SK-N-SH (cell line): Measurements from ENCODE around the gene LRRC15. TPM values are rescaled to one million over a fixed set of nuclear protein-coding genes. Genes with fewer than 3 reads are reported as not detected.

Experiments used
- CTCF ChIA-PET: fragments of 300-600, 350-600 bp; formaldehyde crosslinking; extraction: SDS; loops from one replicate; lab custom pipeline; 2021; lab: Yijun Ruan, JAX
- POLR2A ChIA-PET: fragments of 350-600 bp; sonication (Branson Sonifier 250); formaldehyde crosslinking; extraction: SDS; loops from one replicate; lab custom pipeline; 2020; ENCODE audit warnings: antibody characterized with exemption, inconsistent platforms; lab: Yijun Ruan, JAX
- DNase-seq: peaks from one replicate; pipeline ENCODE4 v3.0.0; 2012
- H2AFZ ChIP-seq: fragments of 200-600 bp; sonication (generic); 2 replicates; pipeline ENCODE4 v1.8.1; 2016; ENCODE audit warnings: antibody characterized with exemption, mild to moderate bottlenecking, low read depth
- H3F3A ChIP-seq: fragments of 200-600 bp; sonication (generic); replicated peaks from 2 replicates; pipeline ENCODE3; 2016; ENCODE audit warnings: antibody characterized with exemption, mild to moderate bottlenecking; ENCODE audit not compliant: insufficient read depth
- H3K27ac ChIP-seq, 2 experiments: fragments of 200-500 bp in 1 of 2; fragments of 200-600 bp in 1 of 2; sonication (Bioruptor generic) in 1 of 2; sonication (generic), shearing (Covaris generic) in 1 of 2; 2 replicates each; pipeline versions ENCODE4 v1.5.1 to v1.6.1; 2014 to 2016; ENCODE audit warnings: low read depth in 2 of 2, inconsistent platforms in 1 of 2, low read length in 1 of 2, mild to moderate bottlenecking in 1 of 2, mixed read lengths in 1 of 2
- H3K27me3 ChIP-seq: fragments of 200-600 bp; sonication (generic), shearing (Covaris generic); 2 replicates; pipeline ENCODE4 v1.6.1; 2016; ENCODE audit warnings: mixed run types; ENCODE audit not compliant: insufficient read depth
- H3K36me3 ChIP-seq, 2 experiments: fragments of 200-500 bp in 1 of 2; fragments of 200-600 bp in 1 of 2; sonication (Bioruptor generic) in 1 of 2; sonication (generic) in 1 of 2; replicated peaks in 1 of 2; 2 replicates each; pipeline versions ENCODE3 to v1.5.1; 2014 to 2016; ENCODE audit warnings: low read length in 1 of 2, mild to moderate bottlenecking in 1 of 2; ENCODE audit not compliant: insufficient read depth in 2 of 2, control insufficient read depth in 1 of 2
- H3K4me1 ChIP-seq, 2 experiments: fragments of 200-500 bp in 1 of 2; fragments of 200-600 bp in 1 of 2; sonication (Bioruptor generic) in 1 of 2; sonication (generic), shearing (Covaris generic) in 1 of 2; 2 replicates each; pipeline versions ENCODE4 v1.5.1 to v1.6.1; 2014 to 2016; ENCODE audit warnings: low read depth in 1 of 2, low read length in 1 of 2, mixed run types in 1 of 2; ENCODE audit not compliant: insufficient read depth in 2 of 2, control insufficient read depth in 1 of 2
- H3K4me2 ChIP-seq: fragments of 200-600 bp; sonication (generic), shearing (Covaris generic); 2 replicates; pipeline ENCODE4 v1.6.1; 2017; ENCODE audit warnings: mixed run types
- H3K4me3 ChIP-seq, 2 experiments: fragments of 200-500 bp in 1 of 2; fragments of 200-600 bp in 1 of 2; sonication (Bioruptor generic) in 1 of 2; sonication (generic), shearing (Covaris generic) in 1 of 2; 2 replicates each; pipeline versions ENCODE4 v1.5.1 to v1.8.1; 2014 to 2016; ENCODE audit warnings: low read depth in 2 of 2, inconsistent platforms in 1 of 2, low read length in 1 of 2, mild to moderate bottlenecking in 1 of 2, mixed read lengths in 1 of 2, moderate library complexity in 1 of 2
- H3K79me2 ChIP-seq: fragments of 200-600 bp; sonication (generic); 2 replicates; pipeline ENCODE4 v1.8.1; 2017; ENCODE audit warnings: mild to moderate bottlenecking; ENCODE audit not compliant: insufficient read depth
- H3K9ac ChIP-seq: fragments of 200-600 bp; sonication (generic); 2 replicates; pipeline ENCODE4 v1.6.1; 2017; ENCODE audit warnings: mixed run types
- H3K9me2 ChIP-seq: fragments of 200-600 bp; sonication (generic); 2 replicates; pipeline ENCODE4 v1.6.1; 2017; ENCODE audit warnings: mixed run types
- H3K9me3 ChIP-seq: fragments of 200-600 bp; sonication (generic); 2 replicates; pipeline ENCODE4 v1.6.1; 2017; ENCODE audit warnings: mixed run types, mild to moderate bottlenecking, moderate library complexity
- H4K20me1 ChIP-seq: fragments of 200-600 bp; sonication (generic); 2 replicates; pipeline ENCODE4 v1.6.1; 2017; ENCODE audit warnings: mild to moderate bottlenecking, mixed run types; ENCODE audit not compliant: insufficient read depth
- CHD2 ChIP-seq: fragments of 150-350 bp; IDR thresholded peaks from 2 replicates; pipeline ENCODE4 v1.6.1; 2018; ENCODE audit warnings: low read length; ENCODE audit not compliant: partially characterized antibody
- CTCF ChIP-seq: fragments of 200-600 bp; sonication (generic); IDR thresholded peaks from 2 replicates; pipeline ENCODE4 v1.6.1; 2017; ENCODE audit warnings: antibody characterized with exemption, mild to moderate bottlenecking, moderate library complexity
- ELF1 ChIP-seq: IDR thresholded peaks from 2 replicates; pipeline ENCODE4 v1.4.0; 2012
- EP300 ChIP-seq, 2 experiments: IDR thresholded peaks; 2 replicates each; pipeline versions ENCODE4 v1.4.0 to v1.6.1; 2012; ENCODE audit warnings: borderline replicate concordance in 1 of 2, low read depth in 1 of 2, low read length in 1 of 2
- EZH2phosphoT487 ChIP-seq: fragments of 200-600 bp; sonication (generic); IDR thresholded peaks from 2 replicates; pipeline ENCODE4 v1.6.1; 2017; ENCODE audit warnings: low read depth, mixed run types, mild to moderate bottlenecking, antibody characterized with exemption, moderate library complexity, borderline replicate concordance
- FOSL2 ChIP-seq: IDR thresholded peaks from 2 replicates; pipeline ENCODE4 v1.4.0; 2012; ENCODE audit warnings: low read depth, mild to moderate bottlenecking, moderate library complexity, borderline replicate concordance
- FOXJ3 ChIP-seq: sonication (generic); formaldehyde crosslinking; IDR thresholded peaks from 2 replicates; pipeline ENCODE4 v1.5.1; 2020; ENCODE audit warnings: mild to moderate bottlenecking, missing genetic modification reagents
- GABPA ChIP-seq: IDR thresholded peaks from 2 replicates; pipeline ENCODE4 v1.4.0; 2012; ENCODE audit warnings: low read depth, mild to moderate bottlenecking
- MXI1 ChIP-seq: IDR thresholded peaks from 2 replicates; pipeline ENCODE4 v1.6.1; 2012; ENCODE audit warnings: mild to moderate bottlenecking, low read depth, low read length, improper control_type of control experiment
- NFIC ChIP-seq: IDR thresholded peaks from 2 replicates; pipeline ENCODE4 v1.4.0; 2012; ENCODE audit warnings: borderline replicate concordance
- PBX3 ChIP-seq: IDR thresholded peaks from 2 replicates; pipeline ENCODE4; 2012
- POLR2AphosphoS5 ChIP-seq: IDR thresholded peaks from 2 replicates; pipeline ENCODE4 v1.6.1; 2012; ENCODE audit warnings: low read depth, low read length
- RAD21 ChIP-seq: IDR thresholded peaks from 2 replicates; pipeline ENCODE4 v1.6.1; 2012; ENCODE audit warnings: mild to moderate bottlenecking, low read length
- REST ChIP-seq: IDR thresholded peaks from 2 replicates; pipeline ENCODE4 v1.6.1; 2012; ENCODE audit warnings: mild to moderate bottlenecking, low read depth, low read length, moderate library complexity
- RFX5 ChIP-seq: IDR thresholded peaks from 2 replicates; pipeline ENCODE4 v1.6.1; 2012; ENCODE audit warnings: mild to moderate bottlenecking, improper control_type of control experiment, low read length
- RXRA ChIP-seq: IDR thresholded peaks from 2 replicates; pipeline ENCODE4 v1.4.0; 2012; ENCODE audit warnings: low read depth, mild to moderate bottlenecking, borderline replicate concordance
- SIN3A ChIP-seq: IDR thresholded peaks from 2 replicates; pipeline ENCODE4 v1.6.1; 2012; ENCODE audit warnings: low read depth, mild to moderate bottlenecking, low read length, moderate library complexity, borderline replicate concordance
- SMC3 ChIP-seq: IDR thresholded peaks from 2 replicates; pipeline ENCODE4 v1.6.1; 2012; ENCODE audit warnings: low read depth, low read length, improper control_type of control experiment
- TCF12 ChIP-seq: IDR thresholded peaks from 2 replicates; pipeline ENCODE4 v1.4.0; 2012
- TEAD4 ChIP-seq: IDR thresholded peaks from 2 replicates; pipeline ENCODE4 v1.4.0; 2012; ENCODE audit warnings: mild to moderate bottlenecking, borderline replicate concordance; ENCODE audit not compliant: insufficient read depth
- WGBS: methylation state at CpG from one replicate; pipeline ENCODE4 v1.1.6; 2017; ENCODE audit warnings: low lambda C conversion rate; 5-methylcytosine and 5-hydroxymethylcytosine counted together
- polyA plus RNA-seq, 3 experiments: library from polyadenylated mRNA; depleted of rRNA; stranded (reverse); fragments of >200 nt; gene quantifications; 2 replicates each; pipeline ENCODE4 v1.2.3, GENCODE V29; 2012
- TF ChIP-seq, protein P1 (sequence below): fragments of 150-350 bp; IDR thresholded peaks from 2 replicates; pipeline ENCODE4 v1.6.1; 2017; ENCODE audit warnings: antibody characterized with exemption, low read length, low read depth, borderline replicate concordance

Gene LRRC15
- polyA plus RNA-seq, 1 of the 3 experiments (the other 2 are of a cell fraction): 0.02 TPM

DNA sequence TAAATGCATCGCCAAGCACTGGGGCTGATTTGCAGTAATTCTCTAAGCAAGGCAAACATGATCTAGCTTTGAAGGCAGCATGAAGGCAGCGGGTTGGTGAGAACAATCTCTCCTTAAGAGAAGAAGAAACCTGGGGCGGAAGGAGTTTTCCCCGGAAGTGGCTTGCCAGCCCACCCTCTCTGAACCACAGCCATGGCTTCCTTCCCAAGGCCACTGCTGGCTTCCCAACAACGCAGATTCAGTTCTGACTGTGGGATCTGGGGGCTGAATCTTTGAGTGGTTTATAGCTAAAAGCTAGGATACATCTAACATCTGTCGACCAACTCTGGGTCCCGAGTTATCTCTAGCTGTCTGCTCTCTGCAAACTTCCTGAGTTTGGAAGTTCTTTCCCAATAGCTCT is 14.2 kb downstream of the LRRC15 start:
- H3K27ac ChIP-seq: no peak overlapping the region
- H3K36me3 ChIP-seq: no peaks in the 10 kb centered on the region
- no peak overlapping the region for H3K4me3 ChIP-seq
- no peaks in the 10 kb centered on the region for H3K79me2 ChIP-seq
- H3K4me1 ChIP-seq: peaks cover under 1 to 4% of the 10 kb centered on the region in 2 experiments; a peak in 2 of 4 replicates
- WGBS: 68% methylated on average over 7 of the region's 7 CpGs
- ChIA-PET POLR2A (no interaction called here), CTCF (interaction anchor here (1.0 to 5.5 kb wide), 2 partner anchors 11 to 22 kb away, joined by 5 to 39 read pairs; no protein-coding TSS in a partner anchor)
- H3K9me2 ChIP-seq: no peaks in the 10 kb centered on the region
- H4K20me1 ChIP-seq: no peaks in the 10 kb centered on the region
- no peak overlapping the region for H2AFZ ChIP-seq
- H3K4me2 ChIP-seq: no peak overlapping the region
- TF ChIP-seq RAD21 (no peak), EZH2phosphoT487 (no peak), TEAD4 (no peak), TCF12 (no peak), NFIC (no peak), FOXJ3 (CRISPR knock-in tag) (no peak), FOSL2 (no peak), CHD2 (no peak), RXRA (no peak), SIN3A (no peak), SMC3 (no peak), RFX5 (no peak)
- TF ChIP-seq, protein P1, sequence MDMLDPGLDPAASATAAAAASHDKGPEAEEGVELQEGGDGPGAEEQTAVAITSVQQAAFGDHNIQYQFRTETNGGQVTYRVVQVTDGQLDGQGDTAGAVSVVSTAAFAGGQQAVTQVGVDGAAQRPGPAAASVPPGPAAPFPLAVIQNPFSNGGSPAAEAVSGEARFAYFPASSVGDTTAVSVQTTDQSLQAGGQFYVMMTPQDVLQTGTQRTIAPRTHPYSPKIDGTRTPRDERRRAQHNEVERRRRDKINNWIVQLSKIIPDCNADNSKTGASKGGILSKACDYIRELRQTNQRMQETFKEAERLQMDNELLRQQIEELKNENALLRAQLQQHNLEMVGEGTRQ: no peak
- H3F3A ChIP-seq: peaks cover 2% of the 10 kb centered on the region
- H3K9me3 ChIP-seq: no peaks in the 10 kb centered on the region
- H3K9ac ChIP-seq: no peak overlapping the region
- no peak for DNase-seq
- H3K27me3 ChIP-seq: peaks cover 16% of the 10 kb centered on the region; the same call in 1 of the 2 replicates

- Histone ChIP-seq H3K9ac (no peak overlapping the region), H3F3A (peaks cover 6% of the 10 kb centered on the region), H3K27me3 (peaks cover 16% of the 10 kb centered on the region; the same call in 1 of the 2 replicates), H3K27ac (no peak overlapping the region), H3K9me2 (no peaks in the 10 kb centered on the region), H3K36me3 (no peaks in the 10 kb centered on the region), H2AFZ (no peak overlapping the region), H3K79me2 (no peaks in the 10 kb centered on the region), H3K4me3 (no peak overlapping the region), H3K4me2 (no peak overlapping the region), H4K20me1 (no peaks in the 10 kb centered on the region), H3K4me1 (peaks cover 4 to 5% of the 10 kb centered on the region in 2 experiments; a peak in 2 of 4 replicates), H3K9me3 (no peaks in the 10 kb centered on the region)
- DNase-seq: no peak
- ChIA-PET POLR2A (no interaction called here), CTCF (interaction anchor here (5.5 kb wide), 1 partner anchor 9 kb away, joined by 39 read pairs; no protein-coding TSS in a partner anchor)
- WGBS: 67% methylated on average over 2 of the region's 2 CpGs
- TF ChIP-seq MXI1 (no peak), SMC3 (no peak), GABPA (no peak), NFIC (no peak), REST (no peak), CTCF (no peak), ELF1 (no peak), TEAD4 (no peak), POLR2AphosphoS5 (no peak), PBX3 (no peak), EP300 (IDR thresholded peaks at IDR 0.05; ENCODE audit: borderline replicate concordance in 1 of 2, low read depth in 1 of 2, low read length in 1 of 2) (no peak), FOSL2 (no peak)
Measured at GRCh38 chr3:194354315-194354714, 15.2 kb downstream of the LRRC15 start.
